NT2/D1 (cell line): ENCODE data around the gene LRBA.

Experiments
- DNase-seq: peaks from one replicate; pipeline ENCODE4 v3.0.0-alpha.2; 2011; ENCODE audit warnings: low read depth, low spot score
- H3K27me3 ChIP-seq: 2 replicates; pipeline ENCODE4 v1.6.0; 2011; ENCODE audit warnings: mild to moderate bottlenecking; ENCODE audit not compliant: insufficient read length, insufficient read depth
- H3K36me3 ChIP-seq: 2 replicates; pipeline ENCODE4 v1.6.1; 2011; ENCODE audit warnings: mild to moderate bottlenecking, low read length, mixed read lengths; ENCODE audit not compliant: insufficient read depth, insufficient read length
- H3K4me1 ChIP-seq: 2 replicates; pipeline ENCODE4 v1.5.1; 2011; ENCODE audit not compliant: insufficient read depth, insufficient read length
- H3K4me3 ChIP-seq: 2 replicates; pipeline ENCODE4 v1.5.1; 2011; ENCODE audit warnings: low read depth; ENCODE audit not compliant: insufficient read length
- H3K9ac ChIP-seq: 2 replicates; pipeline ENCODE4 v1.6.0; 2011; ENCODE audit warnings: low read depth; ENCODE audit not compliant: insufficient read length
- H3K9me3 ChIP-seq: 2 replicates; pipeline ENCODE4 v1.5.1; 2011; ENCODE audit warnings: mild to moderate bottlenecking, low read length; ENCODE audit not compliant: insufficient read depth
- SUZ12 ChIP-seq: IDR thresholded peaks from 2 replicates; pipeline ENCODE4 v1.6.1; 2011; ENCODE audit not compliant: insufficient read length, insufficient read depth; ENCODE audit errors: extremely low read depth
- YY1 ChIP-seq: IDR thresholded peaks from 2 replicates; pipeline ENCODE4 v1.6.1; 2011; ENCODE audit not compliant: insufficient read length, insufficient read depth
- ZNF274 ChIP-seq: IDR thresholded peaks from 2 replicates; pipeline ENCODE4 v1.6.1; 2011; ENCODE audit warnings: mild to moderate bottlenecking, low read depth, low read length

The LRBA gene

GRCh38 chr4:150447356-150447755 lies 567.7 kb downstream of the LRBA start:
- H3K36me3 ChIP-seq = no peaks in the 10 kb centered on the region
- H3K27me3 ChIP-seq = no peaks in the 10 kb centered on the region
- H3K9ac ChIP-seq = no peak overlapping the region
- TF ChIP-seq SUZ12 = no peak
- no peak for TF ChIP-seq ZNF274
- no peak for TF ChIP-seq YY1
- no peak for DNase-seq
- no peaks in the 10 kb centered on the region for H3K9me3 ChIP-seq
- H3K4me1 ChIP-seq = no peaks in the 10 kb centered on the region
- no peak overlapping the region for H3K4me3 ChIP-seq

DNA sequence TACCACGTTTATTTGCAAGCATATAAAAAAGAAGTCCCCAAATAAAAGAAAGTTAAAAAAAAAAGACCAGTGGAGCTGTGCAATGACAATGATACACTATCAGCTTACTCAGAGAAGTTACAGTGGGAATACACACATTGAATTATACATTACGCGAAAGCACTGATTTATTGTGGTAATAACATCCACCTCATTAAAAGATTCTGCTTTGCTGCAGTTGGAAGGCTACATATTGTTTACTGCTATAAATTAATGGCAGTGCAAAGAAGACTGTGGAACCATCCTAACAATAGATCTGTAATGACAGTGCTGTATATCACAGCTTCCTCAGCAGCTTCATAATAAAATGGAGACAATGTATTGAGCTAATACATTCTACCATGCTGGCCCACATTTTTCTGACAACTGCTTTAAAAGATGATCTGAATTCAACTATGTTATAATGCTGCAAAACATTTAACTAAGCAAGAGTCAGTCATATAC lies 575.6 kb downstream of the LRBA start:
- no peaks in the 10 kb centered on the region for H3K4me1 ChIP-seq
- no peak overlapping the region for H3K4me3 ChIP-seq
- H3K36me3 ChIP-seq = no peaks in the 10 kb centered on the region
- DNase-seq = no peak
- TF ChIP-seq YY1 (no peak), SUZ12 (no peak), ZNF274 (no peak)
- H3K9ac ChIP-seq = no peak overlapping the region
- no peaks in the 10 kb centered on the region for H3K9me3 ChIP-seq
- H3K27me3 ChIP-seq = no peaks in the 10 kb centered on the region

- no peak overlapping the region for H3K4me3 ChIP-seq
- TF ChIP-seq ZNF274 (no peak), SUZ12 (no peak), YY1 (no peak)
- no peak for DNase-seq
- H3K9me3 ChIP-seq = no peaks in the 10 kb centered on the region
- H3K27me3 ChIP-seq = no peaks in the 10 kb centered on the region
- no peak overlapping the region for H3K9ac ChIP-seq
- no peaks in the 10 kb centered on the region for H3K4me1 ChIP-seq
- H3K36me3 ChIP-seq = no peaks in the 10 kb centered on the region
Measured at GRCh38 chr4:150436598-150437370, 578.3 kb downstream of the LRBA start.

DNA sequence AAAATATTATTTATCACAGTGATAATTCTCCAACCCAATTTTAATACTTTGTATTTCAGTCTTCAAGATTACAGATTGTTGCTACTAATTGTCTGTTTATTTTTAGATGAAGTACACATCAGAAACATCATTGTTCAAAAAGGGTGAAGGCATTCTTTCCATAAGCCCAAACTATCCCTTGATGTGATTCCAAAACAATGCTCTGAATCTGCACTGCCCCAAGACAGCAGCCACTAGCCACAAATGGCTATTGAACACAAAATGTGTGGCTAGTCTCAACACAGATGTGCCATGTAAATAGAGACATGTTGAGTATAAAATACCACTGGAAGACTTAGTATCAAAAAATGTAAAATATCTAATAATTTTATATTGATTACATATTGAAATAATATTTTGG lies 583.9 kb downstream of the LRBA start:
- TF ChIP-seq SUZ12 (no peak), YY1 (no peak), ZNF274 (no peak)

GRCh38 chr4:150425161-150425560 lies 589.9 kb downstream of the LRBA start:
- no peak overlapping the region for H3K4me3 ChIP-seq
- no peak for DNase-seq
- H3K9me3 ChIP-seq = no peaks in the 10 kb centered on the region
- H3K36me3 ChIP-seq = no peaks in the 10 kb centered on the region
- no peaks in the 10 kb centered on the region for H3K27me3 ChIP-seq
- H3K9ac ChIP-seq = no peak overlapping the region
- TF ChIP-seq SUZ12 = no peak
- TF ChIP-seq YY1 = no peak
- TF ChIP-seq ZNF274 = no peak
- no peaks in the 10 kb centered on the region for H3K4me1 ChIP-seq

More for the DNA sequence above, 583.9 kb downstream of the LRBA start:
- DNase-seq = no peak
- no peaks in the 10 kb centered on the region for H3K36me3 ChIP-seq
- no peak overlapping the region for H3K9ac ChIP-seq
- H3K27me3 ChIP-seq = no peaks in the 10 kb centered on the region
- no peaks in the 10 kb centered on the region for H3K4me1 ChIP-seq
- no peaks in the 10 kb centered on the region for H3K9me3 ChIP-seq
- H3K4me3 ChIP-seq = no peak overlapping the region

- TF ChIP-seq ZNF274 (no peak), SUZ12 (no peak), YY1 (no peak)
- Histone ChIP-seq H3K9me3 (no peaks in the 10 kb centered on the region), H3K4me1 (no peaks in the 10 kb centered on the region), H3K4me3 (no peak overlapping the region), H3K36me3 (no peaks in the 10 kb centered on the region), H3K27me3 (no peaks in the 10 kb centered on the region), H3K9ac (no peak overlapping the region)
- no peak for DNase-seq
Measured at GRCh38 chr4:150423503-150423902, 591.6 kb downstream of the LRBA start.

DNA sequence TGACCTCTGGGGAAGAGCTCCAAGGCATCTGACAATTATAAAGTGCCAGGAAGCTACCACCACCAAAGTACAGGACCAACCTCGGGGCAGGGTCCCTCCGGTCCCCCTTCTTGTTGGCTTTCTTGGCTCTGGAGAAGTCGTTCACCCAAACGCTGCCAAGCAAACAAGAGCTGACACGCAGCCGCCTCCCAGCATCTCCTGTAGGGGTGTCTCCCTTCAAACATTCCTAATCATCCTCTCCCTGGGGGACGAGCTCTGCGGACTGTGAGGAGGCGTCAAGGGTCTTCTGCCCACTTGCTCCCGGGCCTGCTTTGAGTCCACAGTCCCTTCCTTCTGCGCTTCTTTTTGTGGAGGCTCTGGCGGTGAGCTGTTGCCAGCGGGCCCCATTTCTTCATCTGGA lies 592.0 kb downstream of the LRBA start:
- Histone ChIP-seq H3K36me3 (no peaks in the 10 kb centered on the region), H3K4me3 (no peak overlapping the region), H3K4me1 (no peaks in the 10 kb centered on the region), H3K9ac (no peak overlapping the region), H3K9me3 (no peaks in the 10 kb centered on the region), H3K27me3 (no peaks in the 10 kb centered on the region)
- TF ChIP-seq SUZ12 (no peak), YY1 (no peak), ZNF274 (no peak)
- no peak for DNase-seq

DNA sequence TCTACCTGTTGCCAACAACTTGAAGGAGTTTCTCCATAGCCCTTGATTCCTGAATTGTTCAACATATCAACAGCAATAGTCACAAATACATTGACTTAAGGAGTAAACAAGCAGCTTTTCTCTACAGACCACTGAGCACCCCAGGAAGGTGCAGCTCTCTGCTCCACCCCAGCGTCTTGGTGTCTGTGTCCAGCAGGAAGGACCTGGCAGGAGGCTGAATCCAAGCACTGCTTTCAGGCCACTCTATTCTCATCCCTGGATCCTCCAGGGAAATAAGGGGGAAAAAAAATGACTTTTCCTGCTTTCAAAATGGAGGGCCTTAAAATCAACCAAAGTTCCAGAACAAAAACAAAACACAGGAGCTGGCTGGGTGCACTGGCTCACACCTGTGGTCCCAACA lies 593.5 kb downstream of the LRBA start:
- H3K27me3 ChIP-seq = no peaks in the 10 kb centered on the region
- H3K4me3 ChIP-seq = no peak overlapping the region
- TF ChIP-seq SUZ12 = no peak
- TF ChIP-seq YY1 = no peak
- TF ChIP-seq ZNF274 = no peak
- no peak overlapping the region for H3K9ac ChIP-seq
- no peaks in the 10 kb centered on the region for H3K36me3 ChIP-seq
- DNase-seq = no peak
- H3K4me1 ChIP-seq = no peaks in the 10 kb centered on the region
- H3K9me3 ChIP-seq = no peaks in the 10 kb centered on the region
